GM12891 (cell line): ENCODE results near the gene DOCK8.

ENCODE experiments used
- POLR2A ChIP-seq: IDR thresholded peaks from 2 replicates; pipeline ENCODE4 v1.6.1; 2011; ENCODE audit warnings: low read depth, low read length, control low read depth
- POLR2AphosphoS5 ChIP-seq: IDR thresholded peaks from 2 replicates; pipeline ENCODE4 v1.6.1; 2011; ENCODE audit warnings: low read depth, low read length, control low read depth
- TAF1 ChIP-seq: IDR thresholded peaks from 2 replicates; pipeline ENCODE4 v1.6.1; 2011; ENCODE audit warnings: low read depth, low read length, control low read depth

DNA sequence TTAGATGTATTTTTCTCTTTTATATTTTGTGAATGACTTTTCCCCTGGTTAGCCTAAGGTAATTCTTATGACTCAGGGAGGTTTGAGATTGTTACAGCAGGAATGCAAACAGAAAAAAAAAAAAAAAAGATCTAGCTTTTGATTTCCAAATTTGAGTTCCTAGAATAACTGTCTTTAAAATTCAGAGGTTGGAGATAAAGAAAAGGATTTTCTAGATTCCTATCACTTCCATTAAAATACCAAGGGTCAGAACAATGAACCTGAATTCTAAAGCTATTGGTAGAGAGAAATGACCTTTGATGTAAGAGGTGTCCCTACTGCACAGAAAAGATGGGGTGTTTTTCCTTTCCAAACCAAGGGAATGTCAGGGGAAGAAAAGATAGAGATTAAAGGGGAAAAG lies 262.5 kb downstream of the DOCK8 start:
- no peak for TF ChIP-seq POLR2A
- TF ChIP-seq POLR2AphosphoS5, result no peak
- no peak for TF ChIP-seq TAF1
